HG03175 (cell line): ENCODE measurements around the gene TFEB.

Experiments
- ATAC-seq: cut with Tn5 transposase; IDR thresholded peaks from one replicate; pipeline ENCODE4 v1.9.1; 2021; ENCODE audit warnings: mild to moderate bottlenecking, moderate library complexity; ENCODE audit not compliant: unreplicated experiment

The TFEB gene

GRCh38 chr6:41655176-41655575, 80.2 kb downstream of the TFEB start:
- ATAC-seq = no peak

- no peak for ATAC-seq
These were observed 80.7 kb downstream of the TFEB start for GRCh38 chr6:41654698-41655151.

- ATAC-seq = no peak
These were observed 81.2 kb downstream of the TFEB start for GRCh38 chr6:41654151-41654697.

GRCh38 chr6:41653691-41654090, 81.7 kb downstream of the TFEB start:
- ATAC-seq = no peak

- no peak for ATAC-seq
These were observed 82.3 kb downstream of the TFEB start for GRCh38 chr6:41652866-41653652.

GRCh38 chr6:41651962-41652657, 83.3 kb downstream of the TFEB start:
- no peak for ATAC-seq

- ATAC-seq = no peak
These were observed 84.0 kb downstream of the TFEB start for GRCh38 chr6:41651246-41651961.

- ATAC-seq = no peak
These were observed 85.3 kb downstream of the TFEB start for GRCh38 chr6:41650120-41650519.

GRCh38 chr6:41649596-41649995, 85.8 kb downstream of the TFEB start:
- no peak for ATAC-seq

GRCh38 chr6:41648921-41649320, 86.5 kb downstream of the TFEB start:
- no peak for ATAC-seq

GRCh38 chr6:41648070-41648585, 87.3 kb downstream of the TFEB start:
- ATAC-seq = no peak

GRCh38 chr6:41647061-41647511, 88.3 kb downstream of the TFEB start:
- no peak for ATAC-seq

- no peak for ATAC-seq
These were observed 89.2 kb downstream of the TFEB start for GRCh38 chr6:41646026-41646795.

GRCh38 chr6:41645007-41645618, 90.3 kb downstream of the TFEB start:
- no peak for ATAC-seq

- no peak for ATAC-seq
These were observed 91.0 kb downstream of the TFEB start for GRCh38 chr6:41644297-41644879.

GRCh38 chr6:41643899-41644269, 91.5 kb downstream of the TFEB start:
- no peak for ATAC-seq

GRCh38 chr6:41642960-41643898, 92.2 kb downstream of the TFEB start:
- no peak for ATAC-seq
